ENCODE data around the gene MSMO1. TPM values are rescaled to one million over a fixed set of nuclear protein-coding genes. Genes with fewer than 3 reads are reported as not detected.

The MSMO1 gene
- total and polyA plus RNA-seq, 10 of the 15 experiments (the other 5 are each of a cell fraction or from before 2014, with no cell fraction given): 63.6 to 168 (median 105) TPM

- Histone ChIP-seq H4K20me1 (ENCODE audit: control insufficient read depth, insufficient read depth) (no peaks in the 10 kb centered on the region), H3K27ac (ENCODE audit: control insufficient read depth, insufficient read depth) (no peak overlapping the region), H3K9me3 (replicated peaks; ENCODE audit: control insufficient read depth, insufficient read depth, low read length) (no peaks in the 10 kb centered on the region), H3K4me3 (no peak overlapping the region), H3K79me2 (ENCODE audit: control insufficient read depth, insufficient read depth, low read length) (no peaks in the 10 kb centered on the region), H2AFZ (ENCODE audit: control insufficient read depth, low read depth, low read length) (no peak overlapping the region), H3K9ac (ENCODE audit: control insufficient read depth, insufficient read depth, low read length) (no peak overlapping the region), H3K27me3 (replicated peaks in 1 of 2; ENCODE audit: control insufficient read depth in 2 of 2, insufficient read depth in 2 of 2, low read length in 1 of 2) (no peaks in the 10 kb centered on the region), H3K36me3 (ENCODE audit: control insufficient read depth in 2 of 2, insufficient read depth in 2 of 2, low read length in 1 of 2) (no peaks in the 10 kb centered on the region), H3K4me1 (ENCODE audit: control insufficient read depth, insufficient read depth, low read length) (no peaks in the 10 kb centered on the region), H3K4me2 (ENCODE audit: control insufficient read depth, insufficient read depth) (no peak overlapping the region)
- ChIA-PET CTCF (interaction anchor here (0.6 to 1.2 kb wide), 3 partner anchors 11 to 34 kb away, joined by 3 to 4 read pairs (median 3); no protein-coding TSS in a partner anchor), POLR2A (no interaction called here), SMC1A (ENCODE audit: uncharacterized antibody, unreplicated experiment) (no interaction called here), RAD21 (ENCODE audit: unreplicated experiment) (no interaction called here)
- intact Hi-C loops (cut with micrococcal nuclease; ENCODE audit: unreplicated experiment): no loop called here
- FAIRE-seq (no peak), ATAC-seq (no peak), DNase-seq (ENCODE audit: low read depth, low spot score) (no peak)
- in situ Hi-C loops (cut with MboI): no loop called here
- TF ChIP-seq FOXK2 (IDR thresholded peaks at IDR 0.05) (no peak), PRDM15 (CRISPR knock-in tag; IDR thresholded peaks at IDR 0.05) (no peak), SMAD1 (IDR thresholded peaks at IDR 0.05; ENCODE audit: low read depth, partially characterized antibody) (no peak), CEBPB (IDR thresholded peaks at IDR 0.05; ENCODE audit: borderline replicate concordance in 1 of 2, low read depth in 2 of 2, low read length in 2 of 2) (no peak), MAX (IDR thresholded peaks at IDR 0.05; ENCODE audit: low read depth, low read length) (no peak), RAD51 (IDR thresholded peaks at IDR 0.05) (no peak), EED (IDR thresholded peaks at IDR 0.05; ENCODE audit: low read depth) (no peak), NFYB (IDR thresholded peaks at IDR 0.05; ENCODE audit: insufficient read depth, low read depth, low read length) (no peak), CBX5 (IDR thresholded peaks at IDR 0.05; ENCODE audit: low read depth) (no peak), TCF3 (IDR thresholded peaks at IDR 0.05; ENCODE audit: borderline replicate concordance, insufficient read depth, low read depth, low read length) (no peak), MXI1 (IDR thresholded peaks at IDR 0.05; ENCODE audit: low read depth, low read length) (no peak)
- TF ChIP-seq, protein P1, sequence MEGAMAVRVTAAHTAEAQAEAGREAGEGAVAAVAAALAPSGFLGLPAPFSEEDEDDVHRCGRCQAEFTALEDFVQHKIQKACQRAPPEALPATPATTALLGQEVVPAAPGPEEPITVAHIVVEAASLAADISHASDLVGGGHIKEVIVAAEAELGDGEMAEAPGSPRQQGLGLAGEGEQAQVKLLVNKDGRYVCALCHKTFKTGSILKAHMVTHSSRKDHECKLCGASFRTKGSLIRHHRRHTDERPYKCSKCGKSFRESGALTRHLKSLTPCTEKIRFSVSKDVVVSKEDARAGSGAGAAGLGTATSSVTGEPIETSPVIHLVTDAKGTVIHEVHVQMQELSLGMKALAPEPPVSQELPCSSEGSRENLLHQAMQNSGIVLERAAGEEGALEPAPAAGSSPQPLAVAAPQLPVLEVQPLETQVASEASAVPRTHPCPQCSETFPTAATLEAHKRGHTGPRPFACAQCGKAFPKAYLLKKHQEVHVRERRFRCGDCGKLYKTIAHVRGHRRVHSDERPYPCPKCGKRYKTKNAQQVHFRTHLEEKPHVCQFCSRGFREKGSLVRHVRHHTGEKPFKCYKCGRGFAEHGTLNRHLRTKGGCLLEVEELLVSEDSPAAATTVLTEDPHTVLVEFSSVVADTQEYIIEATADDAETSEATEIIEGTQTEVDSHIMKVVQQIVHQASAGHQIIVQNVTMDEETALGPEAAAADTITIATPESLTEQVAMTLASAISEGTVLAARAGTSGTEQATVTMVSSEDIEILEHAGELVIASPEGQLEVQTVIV (IDR thresholded peaks at IDR 0.05; ENCODE audit: borderline replicate concordance, partially characterized antibody): no peak
- BruUV-seq (replicated peaks): no TSS peak
Observed at GRCh38 chr4:165388756-165389155, 61.3 kb downstream of the MSMO1 start.

Data from GM12878 (cell line).